ENCODE measurements around the gene PCAT7. TPM values are rescaled to one million over a fixed set of nuclear protein-coding genes. Genes with fewer than 3 reads are reported as not detected.

PCAT7 gene
- total RNA-seq, 2 experiments from 2014 or later, result not detected

GRCh38 chr9:94545940-94546339 is 8.9 kb upstream of the PCAT7 start:
- Histone ChIP-seq H3K4me1 (ENCODE audit: insufficient read depth, low read length) (no peaks in the 10 kb centered on the region), H3K27me3 (ENCODE audit: control insufficient read depth in 1 of 2, insufficient read depth in 2 of 2, low read length in 2 of 2) (no peaks in the 10 kb centered on the region), H3K27ac (ENCODE audit: low read depth in 1 of 2, low read length in 2 of 2) (no peak overlapping the region), H3K9me3 (ENCODE audit: control insufficient read depth in 1 of 2, insufficient read depth in 1 of 2, low read length in 2 of 2) (no peaks in the 10 kb centered on the region), H3K36me3 (ENCODE audit: insufficient read depth, low read length) (no peaks in the 10 kb centered on the region), H3K4me3 (ENCODE audit: low read length) (no peak overlapping the region)
- Mint-ChIP-seq H3K9me3 (no peaks in the 10 kb centered on the region), H3K27ac (no peak overlapping the region), H3K4me1 (ENCODE audit: low read depth) (no peaks in the 10 kb centered on the region), H3K36me3 (ENCODE audit: low read depth) (no peaks in the 10 kb centered on the region), H3K4me3 (no peak overlapping the region), H3K27me3 (peaks cover 20% of the 10 kb centered on the region)
- ATAC-seq (ENCODE audit: poor library complexity) (no peak), DNase-seq (no peak)
- CTCF ChIA-PET, result no interaction called here
- intact Hi-C loops (cut with DNase I, micrococcal nuclease), result no loop called here
- POLR2A ChIA-PET, result no interaction called here
- TF ChIP-seq CTCF (IDR thresholded peaks at IDR 0.05), result no peak

DNA sequence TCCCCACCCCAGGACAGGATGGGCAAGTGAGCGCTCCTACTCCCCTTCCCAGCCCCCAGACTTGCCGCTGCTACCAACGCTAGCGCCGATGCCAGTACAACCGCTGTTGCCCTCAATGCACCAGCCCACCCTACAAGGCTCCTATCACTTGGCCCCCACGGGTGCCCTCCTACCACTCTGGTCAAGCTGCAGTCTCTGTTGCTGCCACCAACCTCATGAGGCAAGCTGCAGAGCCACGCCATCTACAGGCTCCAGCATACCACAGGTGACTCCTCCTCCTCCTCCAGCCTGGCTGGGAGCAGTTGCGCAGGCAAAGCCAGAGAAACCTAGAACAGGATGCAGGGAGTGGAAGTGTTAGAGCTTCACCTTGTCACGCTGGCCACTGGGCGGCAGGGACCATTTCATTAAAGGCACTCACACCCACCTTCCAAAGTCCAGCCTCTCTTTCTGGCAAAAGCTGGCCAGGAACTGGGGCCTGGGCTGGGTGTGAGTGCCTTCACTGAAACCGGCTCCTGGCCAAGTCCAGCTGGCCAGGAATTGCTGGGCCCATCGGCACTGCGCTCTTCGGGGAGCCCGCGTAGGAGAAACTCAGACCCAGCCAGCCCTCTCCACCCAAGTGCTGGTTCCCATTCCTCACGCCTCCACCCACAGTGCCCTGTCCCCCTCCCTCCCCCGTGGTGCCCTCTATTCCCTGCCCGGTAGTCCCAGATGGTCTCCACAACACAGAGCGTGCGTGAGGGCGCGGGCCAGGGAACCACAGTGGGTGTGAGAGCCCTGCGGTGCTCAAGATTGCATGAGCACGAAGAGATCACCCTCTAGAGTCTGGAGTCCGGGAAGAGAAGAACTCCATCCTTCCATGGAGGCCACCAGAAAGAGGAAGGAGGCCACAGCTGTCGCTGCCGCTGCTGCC is 1.6 kb upstream of the PCAT7 start:
- intact Hi-C loops (cut with DNase I, micrococcal nuclease), result no loop called here
- DNase-seq (no peak), ATAC-seq (ENCODE audit: poor library complexity) (no peak)
- no peak overlapping the region for H3K4me3 Mint-ChIP-seq
- H3K36me3 ChIP-seq (ENCODE audit: insufficient read depth, low read length), result no peaks in the 10 kb centered on the region
- CTCF ChIA-PET, result no interaction called here
- peaks cover 32% of the 10 kb centered on the region for H3K27me3 Mint-ChIP-seq
- H3K4me1 ChIP-seq (ENCODE audit: insufficient read depth, low read length), result no peaks in the 10 kb centered on the region
- H3K4me3 ChIP-seq (ENCODE audit: low read length), result no peak overlapping the region
- H3K27ac ChIP-seq (ENCODE audit: low read depth in 1 of 2, low read length in 2 of 2), result no peak overlapping the region
- no peak overlapping the region for H3K27ac Mint-ChIP-seq
- H3K9me3 ChIP-seq (ENCODE audit: control insufficient read depth in 1 of 2, insufficient read depth in 1 of 2, low read length in 2 of 2), result no peaks in the 10 kb centered on the region
- H3K36me3 Mint-ChIP-seq (ENCODE audit: low read depth), result no peaks in the 10 kb centered on the region
- no peak for TF ChIP-seq CTCF (IDR thresholded peaks at IDR 0.05)
- peaks cover 0 to 2% of the 10 kb centered on the region in 2 experiments for H3K27me3 ChIP-seq (ENCODE audit: control insufficient read depth in 1 of 2, insufficient read depth in 2 of 2, low read length in 2 of 2)
- POLR2A ChIA-PET, result no interaction called here
- no peaks in the 10 kb centered on the region for H3K4me1 Mint-ChIP-seq (ENCODE audit: low read depth)
- no peaks in the 10 kb centered on the region for H3K9me3 Mint-ChIP-seq

DNA sequence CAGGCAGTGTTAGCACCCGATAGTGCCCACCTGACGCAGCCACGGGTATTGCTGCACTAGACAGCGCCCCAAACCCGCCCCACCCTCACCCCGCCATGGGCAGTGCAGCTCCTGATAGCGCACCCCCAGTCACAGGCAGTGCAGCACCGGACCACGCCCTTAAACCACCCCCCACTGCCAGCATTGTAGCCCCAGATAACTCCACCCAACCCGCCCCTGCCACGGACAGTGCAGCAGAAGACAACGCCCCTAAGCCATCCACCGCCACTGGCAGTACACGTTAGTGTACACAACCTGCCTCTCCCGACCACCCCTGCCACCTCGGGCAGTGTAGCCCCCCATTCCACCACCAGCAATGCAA is 825 bp upstream of the PCAT7 start:
- Histone ChIP-seq H3K36me3 (ENCODE audit: insufficient read depth, low read length) (no peaks in the 10 kb centered on the region), H3K27ac (ENCODE audit: low read depth in 1 of 2, low read length in 2 of 2) (no peak overlapping the region), H3K9me3 (ENCODE audit: control insufficient read depth in 1 of 2, insufficient read depth in 1 of 2, low read length in 2 of 2) (no peaks in the 10 kb centered on the region), H3K4me1 (ENCODE audit: insufficient read depth, low read length) (no peaks in the 10 kb centered on the region), H3K4me3 (ENCODE audit: low read length) (no peak overlapping the region), H3K27me3 (ENCODE audit: control insufficient read depth in 1 of 2, insufficient read depth in 2 of 2, low read length in 2 of 2) (peaks cover 0 to 2% of the 10 kb centered on the region in 2 experiments)
- no peak for DNase-seq
- Mint-ChIP-seq H3K9me3 (no peaks in the 10 kb centered on the region), H3K36me3 (ENCODE audit: low read depth) (no peaks in the 10 kb centered on the region), H3K27me3 (peaks cover 27% of the 10 kb centered on the region), H3K27ac (no peak overlapping the region), H3K4me1 (ENCODE audit: low read depth) (no peaks in the 10 kb centered on the region), H3K4me3 (no peak overlapping the region)
- no peak for TF ChIP-seq CTCF (IDR thresholded peaks at IDR 0.05)
- no peak for ATAC-seq (ENCODE audit: poor library complexity)
- intact Hi-C loops (cut with DNase I, micrococcal nuclease), result no loop called here
- ChIA-PET POLR2A (no interaction called here), CTCF (no interaction called here)

Data from CD4-positive, alpha-beta T cell (primary cell).